ENCODE measurements around the gene MAPK9.

MAPK9 gene

GRCh38 chr5:180209137-180209581 lies 82.7 kb downstream of the MAPK9 start, which contains the start of gene RASGEF1C:
Gene RASGEF1C (minus strand): TSS chr5:180209211. CDS start chr5:180138052, 71,159 bp downstream.
- DNase-seq (ENCODE audit: extremely low read depth, low read depth) = no peak
- peak; percentile 19 for TF ChIP-seq CTCF (IDR thresholded peaks at IDR 0.05; ENCODE audit: low read depth, low read length)

GRCh38 chr5:180208435-180209081 lies 83.3 kb downstream of the MAPK9 start:
- no peak for TF ChIP-seq CTCF (IDR thresholded peaks at IDR 0.05; ENCODE audit: low read depth, low read length)
- no peak for DNase-seq (ENCODE audit: extremely low read depth, low read depth)

GRCh38 chr5:180208038-180208434 lies 83.8 kb downstream of the MAPK9 start:
- no peak for DNase-seq (ENCODE audit: extremely low read depth, low read depth)

GRCh38 chr5:180207593-180207992 lies 84.3 kb downstream of the MAPK9 start:
- DNase-seq (ENCODE audit: extremely low read depth, low read depth) = no peak
- no peak for TF ChIP-seq CTCF (IDR thresholded peaks at IDR 0.05; ENCODE audit: low read depth, low read length)

More at GRCh38 chr5:180208038-180208434, 83.8 kb downstream of the MAPK9 start:
- no peak for TF ChIP-seq CTCF (IDR thresholded peaks at IDR 0.05; ENCODE audit: low read depth, low read length)

GRCh38 chr5:180206993-180207392 lies 84.9 kb downstream of the MAPK9 start:
- TF ChIP-seq CTCF (IDR thresholded peaks at IDR 0.05; ENCODE audit: low read depth, low read length) = no peak
- no peak for DNase-seq (ENCODE audit: extremely low read depth, low read depth)

GRCh38 chr5:180205916-180206315 lies 86.0 kb downstream of the MAPK9 start:
- no peak for DNase-seq (ENCODE audit: extremely low read depth, low read depth)
- TF ChIP-seq CTCF (IDR thresholded peaks at IDR 0.05; ENCODE audit: low read depth, low read length) = no peak

GRCh38 chr5:180204276-180204819 lies 87.5 kb downstream of the MAPK9 start:
- no peak for DNase-seq (ENCODE audit: extremely low read depth, low read depth)
- no peak for TF ChIP-seq CTCF (IDR thresholded peaks at IDR 0.05; ENCODE audit: low read depth, low read length)

Measured in AG09319 (cell line).